Activated naive CD4-positive, alpha-beta T cell treated with anti-CD3 and anti-CD28 coated beads, Interleukin-2, amount 10 ng/mL, durations not matched to agents 7 days and 5 days (primary cell): ENCODE measurements around the gene CTSF.

Experiments
- CTCF ChIA-PET: fragments of 350-600 bp; sonication (Branson Sonifier 250); formaldehyde crosslinking; loops from one replicate; lab custom pipeline; 2021; ENCODE audit warnings: antibody characterized with exemption; lab: Charles Lee
- DNase-seq: peaks from one replicate; pipeline ENCODE4 v3.0.0-alpha.2; 2020
- H3K27ac Mint-ChIP-seq: one replicate; pipeline ENCODE4 v1.8.0; 2021; ENCODE audit warnings: mild to moderate bottlenecking, moderate library complexity, mixed read lengths
- H3K27me3 Mint-ChIP-seq: one replicate; pipeline ENCODE4 v1.8.0; 2021; ENCODE audit warnings: mild to moderate bottlenecking, mixed read lengths
- H3K36me3 Mint-ChIP-seq: one replicate; pipeline ENCODE4 v1.8.0; 2021; ENCODE audit warnings: mixed read lengths
- H3K4me1 Mint-ChIP-seq: one replicate; pipeline ENCODE4 v1.8.0; 2021; ENCODE audit warnings: mixed read lengths
- H3K4me3 Mint-ChIP-seq: one replicate; pipeline ENCODE4 v1.8.0; 2021; ENCODE audit warnings: mild to moderate bottlenecking, moderate library complexity, mixed read lengths
- H3K9me3 Mint-ChIP-seq: one replicate; pipeline ENCODE4 v1.8.0; 2021; ENCODE audit warnings: mixed read lengths

Gene CTSF

GRCh38 chr11:66579017-66579606, 10.7 kb upstream of the CTSF start:
- CTCF ChIA-PET, result interaction anchor here (0.7 to 6.5 kb wide), 14 partner anchors 10 to 244 kb away, joined by 3 to 84 read pairs (median 4); partner anchors contain the start of genes CCDC87, CCS, CTSF and RBM4B
- peak; percentile 83 for DNase-seq
- Mint-ChIP-seq H3K27me3 (peaks cover 39% of the 10 kb centered on the region), H3K4me1 (no peaks in the 10 kb centered on the region), H3K4me3 (no peak overlapping the region), H3K9me3 (peaks cover 8% of the 10 kb centered on the region), H3K27ac (no peak overlapping the region), H3K36me3 (peaks cover 4% of the 10 kb centered on the region)

DNA sequence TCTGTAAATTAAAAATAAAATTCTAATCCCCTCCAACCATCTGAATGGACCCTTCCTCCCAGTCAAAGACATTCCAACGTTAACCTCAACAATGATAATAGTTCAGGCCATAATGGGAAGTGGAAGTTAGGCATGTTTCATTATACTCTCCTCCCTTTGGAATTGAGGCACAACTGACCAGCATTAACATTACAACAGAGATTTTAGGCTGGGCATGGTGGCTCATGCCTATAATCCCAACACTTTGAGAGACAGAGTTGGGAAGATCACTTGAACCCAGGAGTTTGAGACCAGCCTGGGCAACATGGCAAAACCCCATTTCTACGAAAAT, 2.4 kb upstream of the CTSF start:
- Mint-ChIP-seq H3K27me3 (peaks cover 61% of the 10 kb centered on the region), H3K4me3 (no peak overlapping the region), H3K36me3 (no peaks in the 10 kb centered on the region), H3K4me1 (peaks cover 5% of the 10 kb centered on the region), H3K27ac (no peak overlapping the region), H3K9me3 (no peaks in the 10 kb centered on the region)
- CTCF ChIA-PET, result no interaction called here
- no peak for DNase-seq

DNA sequence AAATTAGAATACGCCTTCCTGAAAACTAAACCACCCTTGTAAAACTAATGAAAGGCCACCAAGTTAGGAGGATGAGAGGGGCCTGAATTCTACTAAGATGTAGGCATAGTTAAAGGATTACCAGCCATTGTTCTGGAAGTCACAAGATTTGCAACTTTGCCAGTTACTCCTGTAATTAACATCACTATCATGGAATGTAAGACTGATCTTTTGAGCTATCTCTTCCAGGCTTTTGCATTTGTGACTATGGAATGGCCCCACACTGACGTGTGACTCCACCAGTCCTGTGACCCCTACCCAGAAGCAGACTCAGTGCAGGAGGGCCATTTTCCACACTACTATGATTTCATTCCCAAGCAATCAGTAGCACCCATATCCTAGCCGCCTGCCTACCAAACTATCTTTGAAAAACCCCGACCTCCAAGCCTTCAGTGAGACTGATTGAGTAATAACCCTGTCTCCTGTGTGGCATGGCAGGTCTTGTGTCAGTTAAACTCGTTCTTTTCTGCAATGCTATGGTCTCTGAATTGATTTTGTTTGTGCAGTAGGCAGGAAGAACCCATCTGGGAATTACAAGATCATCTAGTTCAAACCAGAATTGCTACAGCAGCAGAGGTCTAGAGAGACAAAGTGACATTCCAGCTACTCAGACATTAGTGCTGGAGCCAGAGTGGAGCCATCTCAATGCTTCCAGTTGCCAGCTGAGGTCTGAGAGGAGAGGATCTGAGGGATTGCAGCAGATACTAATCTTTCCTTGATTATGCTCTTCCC, 1.9 kb upstream of the CTSF start:
- H3K4me1 Mint-ChIP-seq, result peaks cover 5% of the 10 kb centered on the region
- H3K27ac Mint-ChIP-seq, result no peak overlapping the region
- DNase-seq, result no peak
- peaks cover 62% of the 10 kb centered on the region for H3K27me3 Mint-ChIP-seq
- no peak overlapping the region for H3K4me3 Mint-ChIP-seq
- H3K36me3 Mint-ChIP-seq, result no peaks in the 10 kb centered on the region
- H3K9me3 Mint-ChIP-seq, result no peaks in the 10 kb centered on the region
- CTCF ChIA-PET, result interaction anchor here (1.2 to 3.1 kb wide), 3 partner anchors 7 to 162 kb away, joined by 3 to 10 read pairs (median 4); partner anchors contain the start of gene RBM4

DNA sequence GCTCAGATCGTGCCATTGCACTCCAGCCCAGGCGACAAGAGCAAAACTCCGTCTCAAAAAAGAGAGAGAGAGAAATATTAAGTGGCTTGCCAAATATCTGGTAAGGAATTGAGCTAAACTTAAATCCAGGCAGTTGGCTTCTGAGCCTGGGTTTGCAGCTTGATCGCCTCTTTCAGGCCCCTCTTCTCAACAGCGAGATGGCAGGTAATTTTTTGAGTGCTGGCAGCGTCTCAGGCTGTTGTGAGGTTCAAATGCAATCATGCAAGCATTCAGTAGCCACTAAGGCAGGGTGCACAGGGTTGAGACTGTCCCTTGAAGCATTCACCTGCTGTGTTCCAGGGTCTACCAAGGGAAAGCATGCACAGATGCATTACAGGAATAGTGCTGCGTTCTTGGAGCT, 670 bp upstream of the CTSF start:
- no peak overlapping the region for H3K4me3 Mint-ChIP-seq
- peaks cover 60% of the 10 kb centered on the region for H3K27me3 Mint-ChIP-seq
- H3K27ac Mint-ChIP-seq, result no peak overlapping the region
- no peaks in the 10 kb centered on the region for H3K36me3 Mint-ChIP-seq
- CTCF ChIA-PET, result interaction anchor here (0.7 to 3.1 kb wide), 4 partner anchors 9 to 160 kb away, joined by 3 to 10 read pairs (median 7); no protein-coding TSS in a partner anchor
- peaks cover 5% of the 10 kb centered on the region for H3K4me1 Mint-ChIP-seq
- no peaks in the 10 kb centered on the region for H3K9me3 Mint-ChIP-seq
- no peak for DNase-seq

DNA sequence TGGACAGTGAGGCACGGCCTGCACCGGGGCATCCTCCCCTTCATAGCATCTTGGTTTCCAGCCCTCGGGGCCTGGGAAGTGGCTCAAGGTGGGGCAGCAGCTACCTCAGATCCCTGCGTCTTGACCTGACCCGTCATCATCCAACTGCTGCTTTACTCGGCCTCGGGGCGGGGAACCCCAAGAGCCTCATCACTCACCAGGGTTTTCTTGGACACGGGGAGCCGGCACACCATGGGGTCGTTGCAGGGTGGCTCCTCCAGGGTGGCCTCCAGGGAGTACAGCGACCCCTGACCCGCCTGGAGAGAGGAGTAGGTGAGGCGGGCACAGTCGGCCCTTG, 651 bp downstream of the CTSF start:
- Mint-ChIP-seq H3K27me3 (peaks cover 52% of the 10 kb centered on the region), H3K36me3 (no peaks in the 10 kb centered on the region), H3K27ac (no peak overlapping the region), H3K9me3 (no peaks in the 10 kb centered on the region), H3K4me3 (peak overlapping the region; percentile 62), H3K4me1 (peaks cover 5% of the 10 kb centered on the region)
- no peak for DNase-seq
- CTCF ChIA-PET, result interaction anchor here (2.1 to 3.1 kb wide), 2 partner anchors 10 to 12 kb away, joined by 10 read pairs; no protein-coding TSS in a partner anchor

DNA sequence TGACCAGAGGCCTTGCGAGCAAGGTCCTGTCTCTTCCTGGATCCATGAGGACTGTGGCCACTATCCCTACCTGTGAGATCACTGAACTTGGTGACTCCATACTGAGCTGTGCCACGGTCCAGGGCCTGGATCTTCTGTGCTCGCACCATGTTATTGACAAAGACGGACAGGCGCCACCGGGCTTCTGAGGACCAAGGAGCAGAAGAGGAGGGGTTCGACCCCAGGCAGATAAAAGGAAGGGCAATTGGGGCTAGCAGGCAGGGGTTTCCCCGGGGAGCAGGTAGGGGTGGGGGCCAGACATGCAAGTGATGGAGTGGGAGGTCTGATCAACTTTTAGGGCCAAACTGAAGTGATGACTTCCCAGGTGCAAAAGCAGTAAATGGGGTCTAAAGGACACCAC, 2.2 kb downstream of the CTSF start:
- Mint-ChIP-seq H3K9me3 (no peaks in the 10 kb centered on the region), H3K4me1 (peaks cover 5% of the 10 kb centered on the region), H3K27me3 (peaks cover 56% of the 10 kb centered on the region), H3K27ac (no peak overlapping the region), H3K4me3 (no peak overlapping the region), H3K36me3 (no peaks in the 10 kb centered on the region)
- CTCF ChIA-PET, result no interaction called here
- DNase-seq, result no peak

DNA sequence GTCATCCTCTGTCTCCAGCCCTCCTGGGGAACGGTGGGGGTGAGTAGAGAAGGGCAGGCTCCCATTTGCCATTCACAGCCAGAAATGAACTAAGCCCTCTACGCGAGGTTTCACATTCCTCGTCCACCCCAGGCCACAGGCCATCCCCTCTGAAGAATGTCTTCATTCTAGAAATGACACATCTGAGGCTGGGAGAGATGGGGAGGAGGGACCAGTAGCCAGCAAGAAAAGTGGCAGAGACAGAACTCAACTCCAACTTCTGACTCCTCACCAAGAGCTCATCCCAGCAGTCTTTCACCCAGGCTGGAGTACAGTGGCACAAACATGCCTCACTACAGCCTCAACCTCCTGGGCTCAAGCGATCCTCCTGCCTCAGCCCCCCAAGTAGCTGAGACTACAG, 3.4 kb downstream of the CTSF start:
- peaks cover 58% of the 10 kb centered on the region for H3K27me3 Mint-ChIP-seq
- H3K36me3 Mint-ChIP-seq, result no peaks in the 10 kb centered on the region
- H3K27ac Mint-ChIP-seq, result no peak overlapping the region
- no peaks in the 10 kb centered on the region for H3K9me3 Mint-ChIP-seq
- CTCF ChIA-PET, result no interaction called here
- no peak overlapping the region for H3K4me3 Mint-ChIP-seq
- H3K4me1 Mint-ChIP-seq, result peaks cover 5% of the 10 kb centered on the region
- DNase-seq, result no peak

GRCh38 chr11:66564538-66564937, 3.9 kb downstream of the CTSF start:
- CTCF ChIA-PET, result interaction anchor here (5.1 kb wide), 1 partner anchor 14 kb away, joined by 19 read pairs; no protein-coding TSS in a partner anchor
- DNase-seq, result no peak
- Mint-ChIP-seq H3K9me3 (no peaks in the 10 kb centered on the region), H3K27ac (no peak overlapping the region), H3K36me3 (no peaks in the 10 kb centered on the region), H3K4me3 (no peak overlapping the region), H3K27me3 (peaks cover 61% of the 10 kb centered on the region), H3K4me1 (peaks cover 5% of the 10 kb centered on the region)

DNA sequence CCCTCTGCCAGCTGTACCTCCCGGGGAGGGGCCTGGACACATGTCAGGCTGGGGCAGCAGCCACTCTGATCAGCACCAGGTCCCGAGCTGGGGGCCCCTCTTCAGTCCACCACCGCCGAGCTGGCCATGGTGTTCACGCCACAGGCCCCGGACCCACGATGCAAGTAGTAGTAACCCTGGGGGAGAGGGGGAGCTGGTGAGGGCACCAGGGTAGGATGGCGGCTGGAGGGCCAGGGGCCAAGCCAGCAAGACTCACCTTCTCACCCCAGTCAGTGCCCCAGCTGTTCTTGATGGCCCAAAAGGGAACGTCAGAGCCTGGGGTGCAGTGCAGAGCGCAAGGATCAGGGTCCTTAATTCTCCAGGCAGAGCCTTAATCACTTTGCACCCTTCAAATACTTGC, 4.6 kb downstream of the CTSF start:
- DNase-seq, result no peak
- peaks cover 7% of the 10 kb centered on the region for H3K4me1 Mint-ChIP-seq
- no peak overlapping the region for H3K4me3 Mint-ChIP-seq
- H3K36me3 Mint-ChIP-seq, result no peaks in the 10 kb centered on the region
- no peaks in the 10 kb centered on the region for H3K9me3 Mint-ChIP-seq
- H3K27me3 Mint-ChIP-seq, result peaks cover 61% of the 10 kb centered on the region
- H3K27ac Mint-ChIP-seq, result no peak overlapping the region
- CTCF ChIA-PET, result interaction anchor here (5.1 kb wide), 1 partner anchor 15 kb away, joined by 19 read pairs; no protein-coding TSS in a partner anchor

DNA sequence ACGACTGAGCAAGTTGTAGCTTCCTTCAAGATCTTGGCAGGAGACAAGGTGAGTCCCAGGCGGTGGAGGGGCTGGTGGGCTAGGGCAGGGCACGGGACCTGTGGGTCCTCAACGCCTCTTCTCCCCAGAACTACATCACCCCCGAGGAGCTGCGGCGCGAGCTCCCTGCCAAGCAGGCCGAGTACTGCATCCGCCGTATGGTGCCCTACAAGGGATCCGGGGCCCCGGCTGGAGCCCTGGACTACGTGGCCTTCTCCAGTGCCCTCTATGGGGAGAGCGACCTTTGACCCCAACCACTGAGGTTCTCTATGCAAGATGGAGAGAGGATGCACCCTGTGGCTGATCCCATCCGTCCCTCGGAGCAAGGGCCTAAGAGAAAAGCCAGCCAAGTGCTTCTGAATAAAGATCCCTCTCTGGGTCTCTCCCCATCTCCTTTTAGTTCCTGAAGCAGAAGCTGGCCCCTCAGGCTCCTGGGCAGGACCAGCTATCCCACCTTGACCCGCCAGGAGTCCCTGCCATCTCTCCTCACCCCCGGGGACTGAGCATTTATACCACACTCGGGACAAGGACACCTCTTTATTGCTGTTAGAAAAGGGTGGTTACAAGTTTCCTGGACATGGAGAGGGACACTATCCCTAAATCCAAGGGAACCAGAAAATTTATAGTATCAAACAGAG, 5.4 kb downstream of the CTSF start:
- H3K27me3 Mint-ChIP-seq, result peaks cover 61% of the 10 kb centered on the region
- H3K4me3 Mint-ChIP-seq, result no peak overlapping the region
- CTCF ChIA-PET, result interaction anchor here (5.1 kb wide), 1 partner anchor 16 kb away, joined by 19 read pairs; no protein-coding TSS in a partner anchor
- no peaks in the 10 kb centered on the region for H3K36me3 Mint-ChIP-seq
- no peaks in the 10 kb centered on the region for H3K9me3 Mint-ChIP-seq
- no peak overlapping the region for H3K27ac Mint-ChIP-seq
- no peak for DNase-seq
- H3K4me1 Mint-ChIP-seq, result peaks cover 6% of the 10 kb centered on the region

- no peaks in the 10 kb centered on the region for H3K9me3 Mint-ChIP-seq
- no peak for DNase-seq
- no peak overlapping the region for H3K27ac Mint-ChIP-seq
- H3K4me1 Mint-ChIP-seq, result peaks cover 3% of the 10 kb centered on the region
- no peak overlapping the region for H3K4me3 Mint-ChIP-seq
- no peaks in the 10 kb centered on the region for H3K36me3 Mint-ChIP-seq
- CTCF ChIA-PET, result interaction anchor here (5.1 kb wide), 1 partner anchor 16 kb away, joined by 19 read pairs; no protein-coding TSS in a partner anchor
- H3K27me3 Mint-ChIP-seq, result peaks cover 61% of the 10 kb centered on the region
Observed at GRCh38 chr11:66562275-66562674, 6.1 kb downstream of the CTSF start.

DNA sequence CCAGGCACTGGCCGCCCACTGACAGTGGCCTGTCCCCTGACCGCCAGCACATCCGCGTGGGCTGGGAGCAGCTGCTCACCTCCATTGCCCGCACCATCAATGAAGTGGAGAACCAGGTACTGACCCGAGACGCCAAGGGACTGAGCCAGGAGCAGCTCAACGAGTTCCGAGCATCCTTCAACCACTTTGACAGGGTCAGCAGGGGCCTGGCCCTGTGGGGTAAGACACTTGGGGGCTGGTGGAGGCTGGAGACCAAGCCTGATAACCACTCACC, 6.5 kb downstream of the CTSF start:
- peaks cover 3% of the 10 kb centered on the region for H3K4me1 Mint-ChIP-seq
- CTCF ChIA-PET, result interaction anchor here (5.1 kb wide), 1 partner anchor 17 kb away, joined by 19 read pairs; no protein-coding TSS in a partner anchor
- no peak for DNase-seq
- peaks cover 61% of the 10 kb centered on the region for H3K27me3 Mint-ChIP-seq
- no peaks in the 10 kb centered on the region for H3K36me3 Mint-ChIP-seq
- no peak overlapping the region for H3K27ac Mint-ChIP-seq
- no peaks in the 10 kb centered on the region for H3K9me3 Mint-ChIP-seq
- H3K4me3 Mint-ChIP-seq, result no peak overlapping the region

DNA sequence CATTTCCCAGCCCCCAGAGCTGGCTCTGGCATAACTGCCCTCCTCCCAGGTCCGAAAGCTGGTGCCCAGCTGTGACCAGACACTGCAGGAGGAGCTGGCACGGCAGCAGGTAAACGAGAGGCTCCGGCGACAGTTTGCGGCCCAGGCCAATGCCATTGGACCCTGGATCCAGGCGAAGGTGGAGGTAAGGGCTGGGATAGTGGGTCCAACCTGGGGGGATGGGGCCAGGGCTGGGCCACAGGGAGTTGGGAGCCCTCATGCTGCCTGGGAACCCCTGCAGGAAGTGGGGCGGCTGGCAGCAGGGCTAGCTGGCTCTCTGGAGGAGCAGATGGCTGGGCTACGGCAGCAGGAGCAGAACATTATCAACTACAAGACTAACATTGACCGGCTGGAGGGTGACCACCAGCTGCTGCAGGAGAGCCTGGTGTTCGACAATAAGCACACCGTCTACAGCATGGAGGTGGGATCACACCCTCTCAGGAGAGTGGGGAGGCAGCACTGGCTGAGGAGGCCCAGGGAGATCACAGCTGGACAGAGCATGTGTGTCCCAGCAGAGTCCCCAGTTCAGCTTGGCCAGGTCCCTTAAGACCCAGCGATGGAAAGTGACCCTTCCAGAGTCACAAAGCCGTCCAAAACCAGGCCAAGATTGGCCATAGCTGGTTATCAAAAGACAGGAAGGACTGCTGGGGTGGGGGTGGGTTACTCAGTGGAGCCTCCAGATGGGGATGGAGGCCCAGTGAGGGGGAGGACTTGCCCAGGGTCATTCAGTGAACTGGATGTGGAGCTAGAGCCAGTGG, 7.0 kb downstream of the CTSF start:
- no peak for DNase-seq

More for the DNA sequence above, 7.0 kb downstream of the CTSF start:
- Mint-ChIP-seq H3K27me3 (peaks cover 59% of the 10 kb centered on the region), H3K4me3 (no peak overlapping the region), H3K4me1 (peaks cover 3% of the 10 kb centered on the region), H3K9me3 (no peaks in the 10 kb centered on the region), H3K36me3 (no peaks in the 10 kb centered on the region), H3K27ac (no peak overlapping the region)
- CTCF ChIA-PET, result interaction anchor here (5.1 kb wide), 1 partner anchor 17 kb away, joined by 19 read pairs; no protein-coding TSS in a partner anchor
